MM.1S (cell line): ENCODE results near the gene NHSL2.

Experiments
- DNase-seq: peaks from one replicate; pipeline ENCODE4 v3.0.0-alpha.2; 2015
- H2AFZ ChIP-seq: fragments of 300-600 bp; sonication (generic); 2 replicates; pipeline ENCODE4 v1.6.0; 2016; ENCODE audit warnings: antibody characterized with exemption, low read length
- H3F3A ChIP-seq: fragments of 300-600 bp; sonication (generic); 2 replicates; pipeline ENCODE4 v1.6.1; 2016; ENCODE audit warnings: mild to moderate bottlenecking, antibody characterized with exemption, low read length, moderate library complexity, mixed read lengths; ENCODE audit not compliant: insufficient read depth
- H3K27ac ChIP-seq: fragments of 300-600 bp; sonication (generic); 2 replicates; pipeline ENCODE4 v1.5.1; 2016; ENCODE audit warnings: mild to moderate bottlenecking, low read length
- H3K27me3 ChIP-seq: fragments of 300-600 bp; sonication (generic); replicated peaks from 2 replicates; pipeline ENCODE4 v1.6.0; 2016; ENCODE audit warnings: low read length; ENCODE audit not compliant: insufficient read depth
- H3K36me3 ChIP-seq: fragments of 300-600 bp; sonication (generic); replicated peaks from 2 replicates; pipeline ENCODE4 v1.6.1; 2016; ENCODE audit warnings: mild to moderate bottlenecking, low read length, mixed read lengths; ENCODE audit not compliant: insufficient read depth
- H3K4me1 ChIP-seq: fragments of 300-600 bp; sonication (generic); 2 replicates; pipeline ENCODE4 v1.6.1; 2016; ENCODE audit warnings: low read length, mixed read lengths
- H3K4me2 ChIP-seq: fragments of 300-600 bp; sonication (generic); 2 replicates; pipeline ENCODE4 v1.6.0; 2016; ENCODE audit warnings: low read depth, low read length
- H3K4me3 ChIP-seq: fragments of 300-600 bp; sonication (generic); 2 replicates; pipeline ENCODE4 v1.5.1; 2016; ENCODE audit warnings: low read length, mixed read lengths
- H3K79me2 ChIP-seq: fragments of 300-600 bp; sonication (generic); 2 replicates; pipeline ENCODE4 v1.6.1; 2016; ENCODE audit warnings: mixed run types, low read length, mixed read lengths
- H3K9ac ChIP-seq: fragments of 300-600 bp; sonication (generic); 2 replicates; pipeline ENCODE4 v1.6.1; 2016; ENCODE audit warnings: low read length, mixed read lengths
- H3K9me2 ChIP-seq: fragments of 300-600 bp; sonication (generic); replicated peaks from 2 replicates; pipeline ENCODE4 v1.6.1; 2016; ENCODE audit warnings: mild to moderate bottlenecking, low read length, mixed read lengths; ENCODE audit not compliant: insufficient read depth
- H3K9me3 ChIP-seq: fragments of 300-600 bp; sonication (generic); replicated peaks from 2 replicates; pipeline ENCODE4 v1.6.1; 2016; ENCODE audit warnings: mild to moderate bottlenecking, low read length, mixed read lengths; ENCODE audit not compliant: insufficient read depth
- H4K20me1 ChIP-seq: fragments of 300-600 bp; sonication (generic); 2 replicates; pipeline ENCODE4 v1.6.1; 2016; ENCODE audit warnings: mild to moderate bottlenecking, low read length, moderate library complexity, mixed read lengths; ENCODE audit not compliant: insufficient read depth
- EZH2 ChIP-seq: fragments of 300-600 bp; sonication (generic); optimal IDR thresholded peaks from 2 replicates; pipeline ENCODE3; 2017; ENCODE audit warnings: low read depth, mild to moderate bottlenecking, antibody characterized with exemption, low read length, mixed read lengths
- EZH2phosphoT487 ChIP-seq: fragments of 300-600 bp; sonication (generic); IDR thresholded peaks from 2 replicates; pipeline ENCODE4 v1.6.1; 2018; ENCODE audit warnings: antibody characterized with exemption, low read length
- TF ChIP-seq, protein P1 (sequence below): fragments of 300-600 bp; sonication (generic); IDR thresholded peaks from 2 replicates; pipeline ENCODE4 v1.5.1; 2016; ENCODE audit warnings: antibody characterized with exemption, low read length, mixed read lengths

Gene NHSL2

DNA sequence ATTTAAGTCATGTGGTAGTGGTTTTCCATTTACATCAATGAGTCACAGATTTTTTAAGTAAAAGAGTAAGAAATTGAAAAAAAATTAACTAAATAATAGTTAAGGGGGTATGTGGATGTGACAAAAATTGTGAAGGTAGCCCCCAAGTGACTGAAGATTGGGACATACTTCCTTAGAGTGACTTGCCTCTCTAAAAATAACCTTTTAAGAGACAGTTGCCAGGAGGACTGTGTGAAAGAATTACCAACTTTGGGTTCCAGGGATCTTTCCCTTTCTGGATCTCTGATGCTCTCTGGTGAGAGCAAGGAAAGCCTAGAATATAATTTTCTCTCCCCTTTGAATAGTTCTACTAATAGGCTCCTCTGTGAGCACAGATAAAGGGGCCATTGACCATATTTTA, 42.7 kb downstream of the NHSL2 start:
- TF ChIP-seq EZH2: no peak
- TF ChIP-seq, protein P1, sequence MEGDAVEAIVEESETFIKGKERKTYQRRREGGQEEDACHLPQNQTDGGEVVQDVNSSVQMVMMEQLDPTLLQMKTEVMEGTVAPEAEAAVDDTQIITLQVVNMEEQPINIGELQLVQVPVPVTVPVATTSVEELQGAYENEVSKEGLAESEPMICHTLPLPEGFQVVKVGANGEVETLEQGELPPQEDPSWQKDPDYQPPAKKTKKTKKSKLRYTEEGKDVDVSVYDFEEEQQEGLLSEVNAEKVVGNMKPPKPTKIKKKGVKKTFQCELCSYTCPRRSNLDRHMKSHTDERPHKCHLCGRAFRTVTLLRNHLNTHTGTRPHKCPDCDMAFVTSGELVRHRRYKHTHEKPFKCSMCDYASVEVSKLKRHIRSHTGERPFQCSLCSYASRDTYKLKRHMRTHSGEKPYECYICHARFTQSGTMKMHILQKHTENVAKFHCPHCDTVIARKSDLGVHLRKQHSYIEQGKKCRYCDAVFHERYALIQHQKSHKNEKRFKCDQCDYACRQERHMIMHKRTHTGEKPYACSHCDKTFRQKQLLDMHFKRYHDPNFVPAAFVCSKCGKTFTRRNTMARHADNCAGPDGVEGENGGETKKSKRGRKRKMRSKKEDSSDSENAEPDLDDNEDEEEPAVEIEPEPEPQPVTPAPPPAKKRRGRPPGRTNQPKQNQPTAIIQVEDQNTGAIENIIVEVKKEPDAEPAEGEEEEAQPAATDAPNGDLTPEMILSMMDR: no peak
- no peak for TF ChIP-seq EZH2phosphoT487
- Histone ChIP-seq H3K27me3 (no peaks in the 10 kb centered on the region), H3K4me3 (no peak overlapping the region), H3K79me2 (no peaks in the 10 kb centered on the region), H4K20me1 (no peaks in the 10 kb centered on the region), H3K9ac (no peak overlapping the region), H3K4me2 (no peak overlapping the region), H3K4me1 (no peaks in the 10 kb centered on the region), H3K27ac (no peak overlapping the region), H3K9me2 (no peaks in the 10 kb centered on the region), H3F3A (no peaks in the 10 kb centered on the region), H3K9me3 (no peaks in the 10 kb centered on the region), H3K36me3 (no peaks in the 10 kb centered on the region), H2AFZ (no peak overlapping the region)
- DNase-seq: no peak

DNA sequence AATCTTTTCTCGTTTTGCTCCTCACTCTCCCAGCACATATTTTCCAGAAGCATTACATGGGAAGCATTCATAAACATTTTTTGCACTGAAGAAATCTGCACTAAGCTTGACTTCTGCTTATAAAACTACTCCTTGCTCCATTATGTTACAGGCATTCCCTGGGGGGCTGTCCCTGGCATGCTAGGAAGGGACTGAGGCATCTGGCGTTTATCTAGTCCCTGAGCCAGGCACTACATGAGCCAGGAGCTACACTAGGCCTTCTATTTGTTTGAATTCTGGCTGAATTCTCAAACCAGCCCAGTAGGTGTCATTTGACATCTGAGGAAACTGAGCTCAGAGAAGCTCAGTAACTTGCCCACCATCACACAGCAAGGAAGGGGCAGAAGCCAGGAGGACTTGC, 43.3 kb downstream of the NHSL2 start:
- Histone ChIP-seq H3K27ac (no peak overlapping the region), H3K4me1 (no peaks in the 10 kb centered on the region), H3K9me2 (no peaks in the 10 kb centered on the region), H3K9ac (no peak overlapping the region), H3K4me3 (no peak overlapping the region), H3K27me3 (no peaks in the 10 kb centered on the region), H2AFZ (no peak overlapping the region), H3K4me2 (no peak overlapping the region), H3K9me3 (no peaks in the 10 kb centered on the region), H3K79me2 (no peaks in the 10 kb centered on the region), H3F3A (no peaks in the 10 kb centered on the region), H4K20me1 (no peaks in the 10 kb centered on the region), H3K36me3 (no peaks in the 10 kb centered on the region)
- TF ChIP-seq EZH2 (no peak), EZH2phosphoT487 (no peak)
- TF ChIP-seq, protein P1: no peak
- DNase-seq: no peak

DNA sequence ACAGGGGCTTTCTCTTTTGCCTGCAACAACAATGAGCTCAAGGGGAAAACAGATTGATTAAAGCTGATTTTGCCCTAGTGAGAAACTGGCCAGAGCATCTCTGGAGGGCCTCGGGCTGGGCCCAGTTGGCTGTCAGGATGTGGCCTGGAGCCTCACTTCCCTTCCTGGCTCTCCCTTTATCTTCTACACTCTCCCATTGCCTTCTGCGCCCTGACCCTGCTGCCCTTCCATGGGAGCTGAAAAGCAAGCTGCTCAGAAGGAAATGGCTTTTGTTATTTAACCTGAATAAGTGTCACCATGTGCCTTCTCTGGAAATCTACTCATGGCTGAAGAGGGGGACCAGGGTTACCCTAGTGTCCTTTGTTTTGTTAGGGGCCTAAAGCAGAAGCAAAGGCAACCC, 43.8 kb downstream of the NHSL2 start:
- no peaks in the 10 kb centered on the region for H3K27me3 ChIP-seq
- H3F3A ChIP-seq: no peaks in the 10 kb centered on the region
- no peaks in the 10 kb centered on the region for H3K9me2 ChIP-seq
- no peaks in the 10 kb centered on the region for H3K36me3 ChIP-seq
- TF ChIP-seq EZH2 (no peak), EZH2phosphoT487 (no peak)
- TF ChIP-seq, protein P1: no peak
- no peak overlapping the region for H2AFZ ChIP-seq
- no peak overlapping the region for H3K4me2 ChIP-seq
- no peak overlapping the region for H3K9ac ChIP-seq
- H3K9me3 ChIP-seq: no peaks in the 10 kb centered on the region
- H3K79me2 ChIP-seq: no peaks in the 10 kb centered on the region
- DNase-seq: no peak
- H3K4me1 ChIP-seq: no peaks in the 10 kb centered on the region
- no peak overlapping the region for H3K27ac ChIP-seq
- no peak overlapping the region for H3K4me3 ChIP-seq
- no peaks in the 10 kb centered on the region for H4K20me1 ChIP-seq
